Panc1 (cell line): ENCODE data around the gene DEPDC4. TPM values are rescaled to one million over a fixed set of nuclear protein-coding genes. Genes with fewer than 3 reads are reported as not detected.

Experiments
- ATAC-seq: fragments of 200-7000 bp; cut with Tn5 transposase; 2 replicates; pipeline ENCODE4 v1.9.1; 2020; ENCODE audit warnings: mild to moderate bottlenecking, moderate library complexity
- BruUV-seq: library from RNA; stranded (reverse); fragments of 400-500 nt; replicated peaks from 2 replicates; lab custom pipeline; 2021; lab: Mats Ljungman, UMichigan
- CTCF ChIA-PET: fragments of 300-600 bp; sonication (Branson Sonifier 250); formaldehyde crosslinking; loops from one replicate; lab custom pipeline; 2022; ENCODE audit warnings: antibody characterized with exemption; lab: Charles Lee
- POLR2A ChIA-PET: fragments of 300-600 bp; sonication (Branson Sonifier 250); formaldehyde crosslinking; loops from one replicate; lab custom pipeline; 2022; ENCODE audit warnings: antibody characterized with exemption; lab: Charles Lee
- DNase-seq: peaks from one replicate; pipeline ENCODE4 v3.0.0-alpha.2; 2010; ENCODE audit warnings: low read depth, low spot score
- H3K27ac ChIP-seq: 2 replicates; pipeline ENCODE4 v1.5.1; 2011; ENCODE audit warnings: mild to moderate bottlenecking, low read length, inconsistent platforms
- H3K27me3 ChIP-seq: fragments of 200-500 bp; sonication (Bioruptor generic); 2 replicates; pipeline ENCODE4 v1.6.0; 2014; ENCODE audit warnings: low read length, inconsistent platforms; ENCODE audit not compliant: control insufficient read depth, insufficient read depth
- H3K36me3 ChIP-seq: fragments of 200-500 bp; sonication (Bioruptor generic); 2 replicates; pipeline ENCODE4 v1.5.1; 2014; ENCODE audit warnings: inconsistent platforms, mild to moderate bottlenecking, low read length, moderate library complexity; ENCODE audit not compliant: control insufficient read depth, insufficient read depth
- H3K4me1 ChIP-seq: 2 replicates; pipeline ENCODE4 v1.5.1; 2011; ENCODE audit warnings: inconsistent platforms, mild to moderate bottlenecking, low read length, moderate library complexity; ENCODE audit not compliant: control insufficient read depth, insufficient read depth
- H3K4me3 ChIP-seq, 2 experiments: 2 replicates each; pipeline ENCODE4 v1.5.1; 2011 to 2012; ENCODE audit warnings: low read depth in 2 of 2, low read length in 2 of 2, mild to moderate bottlenecking in 2 of 2, inconsistent platforms in 1 of 2, moderate library complexity in 1 of 2
- H3K9me3 ChIP-seq: fragments of 200-500 bp; sonication (Bioruptor generic); 2 replicates; pipeline ENCODE4 v1.5.1; 2014; ENCODE audit warnings: low read depth, mild to moderate bottlenecking, inconsistent platforms, low read length, moderate library complexity; ENCODE audit not compliant: control insufficient read depth, insufficient read depth
- POLR2AphosphoS5 ChIP-seq: IDR thresholded peaks from 2 replicates; pipeline ENCODE4 v1.6.1; 2012; ENCODE audit warnings: mild to moderate bottlenecking, low read depth, low read length, moderate library complexity
- REST ChIP-seq, 2 experiments: IDR thresholded peaks; 2 replicates each; pipeline ENCODE4 v1.6.1; 2011 to 2012; ENCODE audit warnings: low read depth in 2 of 2, control low read depth in 1 of 2, low read length in 1 of 2, mild to moderate bottlenecking in 1 of 2, moderate library complexity in 1 of 2; ENCODE audit not compliant: insufficient read depth in 1 of 2
- SIN3A ChIP-seq: IDR thresholded peaks from 2 replicates; pipeline ENCODE4 v1.6.1; 2012; ENCODE audit warnings: low read depth, mild to moderate bottlenecking, low read length, moderate library complexity, borderline replicate concordance; ENCODE audit not compliant: insufficient read depth
- TCF7L2 ChIP-seq: IDR thresholded peaks from 2 replicates; pipeline ENCODE4 v1.6.1; 2011; ENCODE audit warnings: mild to moderate bottlenecking, low read depth, low read length, inconsistent platforms
- in situ Hi-C: cut with HindIII; loops from 2 replicates; pipeline ENCODE4 v1.10.0; 2016; ENCODE audit warnings: low sequenced_read_pairs, low pct_unique_long_range_greater_than_20kb
- intact Hi-C: fragments of 100-400 bp; cut with micrococcal nuclease; formaldehyde crosslinking; loops from one replicate; pipeline ENCODE4 v1.10.0; 2022; ENCODE audit not compliant: unreplicated experiment
- total RNA-seq: library from RNA; stranded (reverse); gene quantifications from one replicate; pipeline ENCODE4 v1.2.1, GENCODE V29; 2021; ENCODE audit not compliant: unreplicated experiment
- TF ChIP-seq, protein P1 (sequence below): fragments of 450-650 bp; IDR thresholded peaks from 2 replicates; pipeline ENCODE4 v1.5.1; 2017; ENCODE audit warnings: mild to moderate bottlenecking

Gene DEPDC4
- total RNA-seq, 1 experiment from 2014 or later = 2.6 TPM

GRCh38 chr12:100251917-100252316 is 15.0 kb downstream of the DEPDC4 start:
- Histone ChIP-seq H3K27me3 (no peaks in the 10 kb centered on the region), H3K9me3 (no peaks in the 10 kb centered on the region), H3K36me3 (no peaks in the 10 kb centered on the region), H3K27ac (no peak overlapping the region), H3K4me1 (no peaks in the 10 kb centered on the region), H3K4me3 (no peak overlapping the region)
- ATAC-seq (no peak), DNase-seq (no peak)
- TF ChIP-seq POLR2AphosphoS5 (no peak), REST (IDR thresholded peaks at IDR 0.05; ENCODE audit: insufficient read depth in 1 of 2, low read depth in 2 of 2, low read length in 1 of 2) (no peak), TCF7L2 (no peak), SIN3A (no peak)
- TF ChIP-seq, protein P1, sequence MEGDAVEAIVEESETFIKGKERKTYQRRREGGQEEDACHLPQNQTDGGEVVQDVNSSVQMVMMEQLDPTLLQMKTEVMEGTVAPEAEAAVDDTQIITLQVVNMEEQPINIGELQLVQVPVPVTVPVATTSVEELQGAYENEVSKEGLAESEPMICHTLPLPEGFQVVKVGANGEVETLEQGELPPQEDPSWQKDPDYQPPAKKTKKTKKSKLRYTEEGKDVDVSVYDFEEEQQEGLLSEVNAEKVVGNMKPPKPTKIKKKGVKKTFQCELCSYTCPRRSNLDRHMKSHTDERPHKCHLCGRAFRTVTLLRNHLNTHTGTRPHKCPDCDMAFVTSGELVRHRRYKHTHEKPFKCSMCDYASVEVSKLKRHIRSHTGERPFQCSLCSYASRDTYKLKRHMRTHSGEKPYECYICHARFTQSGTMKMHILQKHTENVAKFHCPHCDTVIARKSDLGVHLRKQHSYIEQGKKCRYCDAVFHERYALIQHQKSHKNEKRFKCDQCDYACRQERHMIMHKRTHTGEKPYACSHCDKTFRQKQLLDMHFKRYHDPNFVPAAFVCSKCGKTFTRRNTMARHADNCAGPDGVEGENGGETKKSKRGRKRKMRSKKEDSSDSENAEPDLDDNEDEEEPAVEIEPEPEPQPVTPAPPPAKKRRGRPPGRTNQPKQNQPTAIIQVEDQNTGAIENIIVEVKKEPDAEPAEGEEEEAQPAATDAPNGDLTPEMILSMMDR = no peak
- ChIA-PET CTCF (no interaction called here), POLR2A (no interaction called here)
- no TSS peak for BruUV-seq
- in situ Hi-C loops = no loop called here
- intact Hi-C loops = no loop called here

- Histone ChIP-seq H3K9me3 (no peaks in the 10 kb centered on the region), H3K4me1 (no peaks in the 10 kb centered on the region), H3K36me3 (no peaks in the 10 kb centered on the region), H3K4me3 (no peak overlapping the region), H3K27ac (no peak overlapping the region), H3K27me3 (no peaks in the 10 kb centered on the region)
- no peak for ATAC-seq
- no peak for DNase-seq
- in situ Hi-C loops = no loop called here
- no TSS peak for BruUV-seq
- intact Hi-C loops = no loop called here
- CTCF ChIA-PET = no interaction called here
- POLR2A ChIA-PET = no interaction called here
- TF ChIP-seq POLR2AphosphoS5 = no peak
- TF ChIP-seq SIN3A = no peak
- TF ChIP-seq, protein P1 = no peak
- no peak for TF ChIP-seq REST (IDR thresholded peaks at IDR 0.05; ENCODE audit: insufficient read depth in 1 of 2, low read depth in 2 of 2, low read length in 1 of 2)
- TF ChIP-seq TCF7L2 = no peak
Observed at GRCh38 chr12:100249941-100250340, 16.9 kb downstream of the DEPDC4 start.
